IMR-90 (cell line): ENCODE results near the gene CALHM3.
"Not testable (repeated sequence)": the region's sequence is repeated elsewhere in the genome, so short reads cannot be mapped to it uniquely, and the experiment has no call there.

Experiments used
- CEBPB ChIP-seq: IDR thresholded peaks from 2 replicates; pipeline ENCODE4 v1.6.1; 2012; ENCODE audit warnings: low read depth, low read length, improper control_type of control experiment
- CTCF ChIP-seq: conservative IDR thresholded peaks from 2 replicates; pipeline ENCODE4 v1.5.1; 2012; ENCODE audit warnings: mild to moderate bottlenecking, low read depth, low read length, improper control_type of control experiment
- ELK1 ChIP-seq: fragments of 150-350 bp; IDR thresholded peaks from 2 replicates; pipeline ENCODE4 v1.6.1; 2016; ENCODE audit warnings: low read depth, mild to moderate bottlenecking, low read length, moderate library complexity, borderline replicate concordance
- MXI1 ChIP-seq: IDR thresholded peaks from 2 replicates; pipeline ENCODE4 v1.6.1; 2012; ENCODE audit warnings: low read depth, mild to moderate bottlenecking, low read length, moderate library complexity, borderline replicate concordance

GRCh38 chr10:103527476-103527875 lies 48.4 kb upstream of the CALHM3 start:
- TF ChIP-seq ELK1, CTCF, CEBPB, MXI1: not testable (repeated sequence)
